Ramos (cell line): Measurements from ENCODE around the gene CX3CL1.

ENCODE experiments used
- in situ Hi-C: fragments of 300-500 bp; cut with MboI; formaldehyde crosslinking; loops from one replicate; pipeline ENCODE4 v1.14.3; 2022; ENCODE audit warnings: low sequenced_read_pairs; ENCODE audit not compliant: unreplicated experiment

CX3CL1 gene

GRCh38 chr16:57427824-57428223, 55.5 kb downstream of the CX3CL1 start:
- in situ Hi-C loops = no loop called here

- in situ Hi-C loops = no loop called here
These were observed 58.7 kb downstream of the CX3CL1 start for GRCh38 chr16:57430955-57431354.

- in situ Hi-C loops = no loop called here
These were observed 60.2 kb downstream of the CX3CL1 start for GRCh38 chr16:57432505-57432904.

- in situ Hi-C loops = no loop called here
These were observed 60.7 kb downstream of the CX3CL1 start for GRCh38 chr16:57432989-57433388.

GRCh38 chr16:57434003-57434402, 61.7 kb downstream of the CX3CL1 start:
- in situ Hi-C loops = no loop called here
